ENCODE results near the gene GNB3.

DNA sequence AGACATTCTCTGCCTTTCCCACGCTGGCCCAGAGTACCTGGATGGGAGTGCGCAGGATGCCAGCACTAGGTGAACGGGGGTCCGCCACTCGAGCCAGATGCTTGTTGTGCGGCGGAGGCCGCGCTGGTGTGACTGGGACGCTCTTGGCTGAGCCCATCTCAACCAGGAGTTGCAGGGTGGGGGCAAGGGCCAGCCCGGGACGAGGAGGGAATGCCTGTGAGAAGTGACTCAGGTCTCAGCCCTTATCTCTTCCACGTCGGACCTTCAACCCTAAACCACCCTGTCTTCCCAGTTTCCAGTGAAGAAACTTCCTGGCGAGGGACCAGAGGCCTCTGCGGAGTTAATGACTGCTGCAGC is 10.0 kb downstream of the GNB3 start:
- TF ChIP-seq POLR2AphosphoS5 (IDR thresholded peaks at IDR 0.05; ENCODE audit: low read depth, low read length) (no peak), SIN3A (IDR thresholded peaks at IDR 0.05; ENCODE audit: borderline replicate concordance, low read depth, low read length) (no peak), GABPA (IDR thresholded peaks at IDR 0.05; ENCODE audit: low read depth) (no peak), RAD21 (IDR thresholded peaks at IDR 0.05; ENCODE audit: low read length) (no peak), JUND (IDR thresholded peaks at IDR 0.05) (no peak), FOXM1 (IDR thresholded peaks at IDR 0.05; ENCODE audit: low read depth) (no peak)
- TF ChIP-seq, protein P1, sequence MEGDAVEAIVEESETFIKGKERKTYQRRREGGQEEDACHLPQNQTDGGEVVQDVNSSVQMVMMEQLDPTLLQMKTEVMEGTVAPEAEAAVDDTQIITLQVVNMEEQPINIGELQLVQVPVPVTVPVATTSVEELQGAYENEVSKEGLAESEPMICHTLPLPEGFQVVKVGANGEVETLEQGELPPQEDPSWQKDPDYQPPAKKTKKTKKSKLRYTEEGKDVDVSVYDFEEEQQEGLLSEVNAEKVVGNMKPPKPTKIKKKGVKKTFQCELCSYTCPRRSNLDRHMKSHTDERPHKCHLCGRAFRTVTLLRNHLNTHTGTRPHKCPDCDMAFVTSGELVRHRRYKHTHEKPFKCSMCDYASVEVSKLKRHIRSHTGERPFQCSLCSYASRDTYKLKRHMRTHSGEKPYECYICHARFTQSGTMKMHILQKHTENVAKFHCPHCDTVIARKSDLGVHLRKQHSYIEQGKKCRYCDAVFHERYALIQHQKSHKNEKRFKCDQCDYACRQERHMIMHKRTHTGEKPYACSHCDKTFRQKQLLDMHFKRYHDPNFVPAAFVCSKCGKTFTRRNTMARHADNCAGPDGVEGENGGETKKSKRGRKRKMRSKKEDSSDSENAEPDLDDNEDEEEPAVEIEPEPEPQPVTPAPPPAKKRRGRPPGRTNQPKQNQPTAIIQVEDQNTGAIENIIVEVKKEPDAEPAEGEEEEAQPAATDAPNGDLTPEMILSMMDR (IDR thresholded peaks at IDR 0.05) = no peak
- TF ChIP-seq, protein P2, sequence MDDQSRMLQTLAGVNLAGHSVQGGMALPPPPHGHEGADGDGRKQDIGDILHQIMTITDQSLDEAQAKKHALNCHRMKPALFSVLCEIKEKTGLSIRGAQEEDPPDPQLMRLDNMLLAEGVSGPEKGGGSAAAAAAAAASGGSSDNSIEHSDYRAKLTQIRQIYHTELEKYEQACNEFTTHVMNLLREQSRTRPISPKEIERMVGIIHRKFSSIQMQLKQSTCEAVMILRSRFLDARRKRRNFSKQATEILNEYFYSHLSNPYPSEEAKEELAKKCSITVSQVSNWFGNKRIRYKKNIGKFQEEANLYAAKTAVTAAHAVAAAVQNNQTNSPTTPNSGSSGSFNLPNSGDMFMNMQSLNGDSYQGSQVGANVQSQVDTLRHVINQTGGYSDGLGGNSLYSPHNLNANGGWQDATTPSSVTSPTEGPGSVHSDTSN (IDR thresholded peaks at IDR 0.05) = no peak

All from SK-N-SH (cell line).